ENCODE measurements around the gene MTSS2.

Gene MTSS2

GRCh38 chr16:70689970-70690891, 4.4 kb upstream of the MTSS2 start (continued):
- no peak for TF ChIP-seq CSRNP3 (CRISPR knock-in tag; IDR thresholded peaks at IDR 0.05)

GRCh38 chr16:70689035-70689969, 3.4 kb upstream of the MTSS2 start:
- TF ChIP-seq GLIS3 (CRISPR knock-in tag; IDR thresholded peaks at IDR 0.05): no peak
- no peak for TF ChIP-seq CREB5 (CRISPR knock-in tag; IDR thresholded peaks at IDR 0.05; ENCODE audit: low read depth)
- TF ChIP-seq ZNF8 (CRISPR knock-in tag; IDR thresholded peaks at IDR 0.05): no peak
- TF ChIP-seq BACH2 (CRISPR knock-in tag; IDR thresholded peaks at IDR 0.05; ENCODE audit: borderline replicate concordance): no peak
- TF ChIP-seq ZC3H10 (CRISPR knock-in tag; IDR thresholded peaks at IDR 0.05): no peak
- TF ChIP-seq RARB (CRISPR knock-in tag; IDR thresholded peaks at IDR 0.05): no peak
- no peak for TF ChIP-seq SNAI2 (CRISPR knock-in tag; IDR thresholded peaks at IDR 0.05)
- no peak for TF ChIP-seq TSHZ2 (CRISPR knock-in tag; IDR thresholded peaks at IDR 0.05)
- TF ChIP-seq POU6F1 (CRISPR knock-in tag; IDR thresholded peaks at IDR 0.05; ENCODE audit: borderline replicate concordance, low read depth): no peak
- no peak for TF ChIP-seq TCF4 (CRISPR knock-in tag; IDR thresholded peaks at IDR 0.05; ENCODE audit: borderline replicate concordance)
- no peak for TF ChIP-seq PATZ1 (CRISPR knock-in tag; IDR thresholded peaks at IDR 0.05; ENCODE audit: borderline replicate concordance)
- TF ChIP-seq ISL1 (CRISPR knock-in tag; IDR thresholded peaks at IDR 0.05): no peak
- TF ChIP-seq ZFP3 (CRISPR knock-in tag; IDR thresholded peaks at IDR 0.05): no peak
- TF ChIP-seq CSDC2 (CRISPR knock-in tag; IDR thresholded peaks at IDR 0.05): no peak
- no peak for TF ChIP-seq ZNF70 (CRISPR knock-in tag; IDR thresholded peaks at IDR 0.05)
- TF ChIP-seq ESRRG (CRISPR knock-in tag; IDR thresholded peaks at IDR 0.05): no peak
- no peak for TF ChIP-seq ARNTL (CRISPR knock-in tag; IDR thresholded peaks at IDR 0.05; ENCODE audit: borderline replicate concordance, low read depth)
- TF ChIP-seq ZNF565 (CRISPR knock-in tag; conservative IDR thresholded peaks at IDR 0.05; ENCODE audit: low read depth): no peak
- TF ChIP-seq ZFP30 (CRISPR knock-in tag; IDR thresholded peaks at IDR 0.05): no peak
- ATAC-seq: no peak

Measured in SK-N-SH treated with all-trans-retinoic acid at 6 μM for 48 hours (cell line).